GM19193 (cell line): Measurements from ENCODE around the gene LCE7A.

Source experiments
- POLR2A ChIP-seq: IDR thresholded peaks from 4 replicates; pipeline ENCODE4 v1.6.1; 2011; ENCODE audit not compliant: insufficient read depth, insufficient read length; ENCODE audit errors: extremely low read depth

Gene LCE7A, protein sequence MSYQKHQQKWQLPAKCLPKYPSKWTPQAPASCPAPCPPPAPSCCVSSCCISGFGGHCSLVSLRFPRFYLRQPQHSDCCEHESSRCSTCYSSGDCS

DNA sequence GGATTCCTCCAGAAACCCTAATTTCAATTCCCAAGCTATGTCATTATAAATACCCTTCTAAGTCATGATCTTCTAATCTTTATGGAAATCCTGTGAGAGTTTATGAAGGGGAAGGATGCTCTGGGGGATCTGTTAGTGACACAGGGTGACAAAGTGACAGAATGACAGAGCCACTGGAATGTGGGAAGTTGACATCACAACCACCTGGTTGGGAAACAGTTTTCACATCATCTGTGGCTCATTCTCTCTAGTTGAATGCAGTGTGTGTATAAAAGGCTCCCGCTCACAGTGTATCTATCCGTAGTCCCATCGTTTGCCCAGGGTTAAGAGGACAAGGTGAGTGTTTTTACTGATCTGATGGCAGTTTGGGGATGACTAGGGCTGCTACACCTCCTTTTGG, at the start of gene LCE7A:
TSS of gene LCE7A (plus strand) at position 301 of the 400 bp plus-strand sequence. CDS start 702 bp downstream, outside the sequence.
- TF ChIP-seq POLR2A: no peak

DNA sequence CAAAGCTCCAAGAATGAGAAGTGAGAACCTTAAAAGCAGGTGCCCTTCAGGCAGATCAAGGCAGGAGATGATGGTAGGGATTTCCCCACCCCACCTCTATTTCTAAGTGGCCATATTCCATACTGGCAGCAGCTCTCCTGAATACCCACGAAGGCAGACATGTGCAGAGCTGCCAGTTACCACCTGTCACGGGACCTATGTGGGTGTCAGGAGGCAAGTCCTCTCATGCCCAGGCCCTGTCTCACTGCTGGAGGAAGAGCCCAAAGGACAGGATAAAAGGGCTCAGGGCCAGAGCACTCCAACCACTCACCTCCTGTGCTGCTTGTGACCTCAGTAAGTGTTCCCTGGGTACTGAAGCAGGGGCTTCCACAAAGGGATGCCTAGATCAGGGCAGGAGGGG, 48.7 kb upstream of the LCE7A start:
- no peak for TF ChIP-seq POLR2A

GRCh38 chr1:152811671-152812070, 48.1 kb upstream of the LCE7A start, which contains the start of gene LCE1B:
LCE1B (plus strand) TSS chr1:152811971; CDS start chr1:152812447, 476 bp downstream.
- TF ChIP-seq POLR2A: no peak

DNA sequence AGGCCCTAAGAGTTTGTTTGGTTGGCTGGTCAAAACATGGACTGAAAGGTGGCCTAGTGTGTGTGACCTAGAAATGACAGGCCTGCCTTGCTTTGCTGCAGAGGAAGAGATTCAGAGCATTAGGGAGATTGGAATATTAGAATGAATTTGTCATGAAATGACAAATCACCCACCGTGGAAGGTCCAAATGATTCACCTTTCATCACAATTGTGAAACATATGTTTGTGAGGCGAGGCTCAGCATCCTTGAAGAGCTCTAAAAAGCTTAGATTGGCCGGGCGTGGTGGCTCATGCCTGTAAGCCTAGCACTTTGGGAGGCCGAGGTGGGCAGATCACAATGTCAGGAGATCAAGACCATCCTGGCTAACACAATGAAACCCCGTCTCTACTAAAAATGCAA, 42.5 kb upstream of the LCE7A start:
- no peak for TF ChIP-seq POLR2A

- no peak for TF ChIP-seq POLR2A
Observed at GRCh38 chr1:152823294-152823693, 36.5 kb upstream of the LCE7A start.

GRCh38 chr1:152824964-152825363, 34.8 kb upstream of the LCE7A start:
- no peak for TF ChIP-seq POLR2A

DNA sequence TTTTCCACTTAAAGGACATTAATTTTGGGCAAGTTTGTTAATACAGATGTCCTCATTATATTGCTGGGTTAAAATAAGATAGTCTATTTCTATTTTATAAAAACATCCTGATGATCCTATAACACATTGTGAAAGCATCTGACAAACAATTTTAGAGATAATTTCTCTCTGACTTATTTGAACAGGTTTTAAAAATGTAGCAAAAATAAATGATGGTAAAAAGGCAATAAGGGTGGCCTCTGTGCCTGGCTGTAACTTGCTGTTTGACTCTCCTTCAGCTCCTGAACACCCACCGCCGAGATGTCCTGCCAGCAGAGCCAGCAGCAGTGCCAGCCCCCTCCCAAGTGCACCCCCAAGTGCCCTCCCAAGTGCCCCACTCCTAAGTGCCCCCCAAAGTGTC, 32.6 kb upstream of the LCE7A start, which contains the start of gene LCE1A:
TSS of gene LCE1A (plus strand) at position 301 of the 400 bp plus-strand sequence. CDS start at position 301, 0 bp downstream.
- no peak for TF ChIP-seq POLR2A

GRCh38 chr1:152836870-152837269, 22.9 kb upstream of the LCE7A start:
- no peak for TF ChIP-seq POLR2A

GRCh38 chr1:152842556-152842955, 17.2 kb upstream of the LCE7A start, which contains the start of gene LCE6A:
LCE6A (plus strand) TSS chr1:152842856; CDS start chr1:152843521, 665 bp downstream.
- no peak for TF ChIP-seq POLR2A

DNA sequence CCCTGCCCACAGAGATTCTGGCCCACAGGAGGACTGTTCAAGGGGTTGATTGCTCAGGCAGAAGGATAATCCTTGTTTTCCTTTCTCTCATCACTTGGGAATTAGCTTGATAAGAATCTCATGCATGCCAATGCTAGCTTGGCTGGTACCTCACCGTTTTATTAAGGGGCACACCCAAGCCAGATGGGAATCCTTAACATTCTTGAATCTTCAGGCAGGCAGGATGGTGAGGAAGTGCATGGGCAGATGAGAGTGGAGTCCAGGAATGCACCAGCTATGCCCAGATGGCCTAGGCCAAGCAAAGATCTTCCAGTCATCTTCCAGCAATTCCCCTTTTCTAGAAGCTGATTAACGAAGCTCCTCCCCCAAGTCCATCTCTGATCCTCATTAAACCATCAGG, 4.1 kb upstream of the LCE7A start:
- TF ChIP-seq POLR2A: no peak

DNA sequence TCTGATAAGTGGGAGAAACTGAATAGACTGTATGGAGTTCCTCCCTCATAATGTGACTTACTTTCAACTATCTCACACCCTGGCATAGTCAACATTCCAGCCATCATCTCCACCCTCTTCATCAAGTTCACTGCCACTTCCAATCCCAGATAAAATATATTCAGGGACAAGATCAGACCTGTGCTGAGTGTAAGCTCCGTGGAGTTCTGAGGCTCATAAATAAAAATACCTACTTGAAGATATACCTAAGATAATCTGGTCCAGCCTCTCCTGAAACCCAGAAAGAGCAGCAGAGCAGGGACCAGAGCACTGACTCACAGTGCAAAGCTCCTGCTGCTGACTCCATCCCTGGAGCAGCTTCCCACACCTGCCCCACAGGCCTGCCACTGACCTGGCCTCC, 1.7 kb upstream of the LCE7A start:
- TF ChIP-seq POLR2A: no peak

- TF ChIP-seq POLR2A: no peak
Observed at GRCh38 chr1:152860129-152860528, 333 bp downstream of the LCE7A start.

GRCh38 chr1:152861374-152861773, 1.6 kb downstream of the LCE7A start:
- no peak for TF ChIP-seq POLR2A

DNA sequence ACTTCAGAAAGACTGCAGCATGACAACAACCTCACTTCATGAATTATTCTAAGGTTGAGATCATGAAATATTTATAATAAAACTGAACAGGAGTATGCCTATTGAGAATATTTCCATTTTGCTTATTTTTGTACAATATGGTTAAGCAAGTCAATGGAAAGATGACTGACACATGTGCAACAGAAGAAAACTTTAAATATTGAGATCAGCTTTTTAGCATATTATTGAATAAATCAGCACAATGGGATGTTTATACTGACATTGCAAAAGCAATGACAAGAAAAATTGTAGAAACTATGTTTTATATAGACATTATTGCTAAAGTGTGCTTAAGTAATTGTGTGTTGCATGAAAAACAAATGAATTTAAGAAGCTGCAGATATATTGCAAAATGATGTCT, 4.6 kb downstream of the LCE7A start:
- no peak for TF ChIP-seq POLR2A

GRCh38 chr1:152866321-152866720, 6.5 kb downstream of the LCE7A start:
- no peak for TF ChIP-seq POLR2A

GRCh38 chr1:152869808-152870419, 10.1 kb downstream of the LCE7A start:
- TF ChIP-seq POLR2A: no peak
